Measurements from ENCODE around the gene TMEM14B.

- TF ChIP-seq POLR2A (IDR thresholded peaks at IDR 0.05), result no peak
- no peak for TF ChIP-seq CTCF (IDR thresholded peaks at IDR 0.05)
Observed at GRCh38 chr6:10742251-10742650, 5.4 kb upstream of the TMEM14B start.

Data from heart left ventricle (tissue), 13 donors.